ENCODE measurements around the gene P3H3.

Gene P3H3

GRCh38 chr12:6837370-6838060, 9.3 kb downstream of the P3H3 start:
- Histone ChIP-seq H3K36me3 (peaks cover 20 to 76% (median 42%) of the 10 kb centered on the region in 3 donors), H3K27ac (no peak overlapping the region), H3K27me3 (no peaks in the 10 kb centered on the region), H3K4me3 (no peak overlapping the region), H3K4me1 (no peaks in the 10 kb centered on the region), H3K9me3 (no peaks in the 10 kb centered on the region)
- intact Hi-C loops (cut with DNase I; ENCODE audit: low total_unique reads) = no loop called here
- TF ChIP-seq CTCF (IDR thresholded peaks at IDR 0.05) = no peak
- no peak for DNase-seq

DNA sequence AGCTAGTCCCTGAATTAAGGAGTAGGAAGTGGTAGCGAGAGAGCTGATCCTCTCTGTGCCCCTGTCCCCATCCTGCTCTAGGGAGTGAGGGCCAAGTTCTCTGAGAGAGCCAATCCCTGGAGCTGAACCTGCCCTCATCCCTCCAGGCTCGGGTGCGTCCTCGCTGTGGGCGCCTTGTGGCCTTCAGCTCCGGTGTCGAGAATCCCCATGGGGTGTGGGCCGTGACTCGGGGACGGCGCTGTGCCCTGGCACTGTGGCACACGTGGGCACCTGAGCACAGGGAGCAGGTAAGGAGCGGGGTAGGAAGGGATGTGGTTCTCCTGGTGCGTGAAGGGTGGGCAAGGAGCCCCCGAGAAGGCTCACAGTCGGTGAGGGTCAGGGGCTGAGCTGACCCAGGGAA, 10.6 kb downstream of the P3H3 start:
- Histone ChIP-seq H3K9me3 (no peaks in the 10 kb centered on the region), H3K27me3 (no peaks in the 10 kb centered on the region), H3K27ac (no peak overlapping the region), H3K4me1 (no peaks in the 10 kb centered on the region), H3K4me3 (no peak overlapping the region), H3K36me3 (peaks cover 20 to 74% (median 43%) of the 10 kb centered on the region in 3 donors)
- no peak for TF ChIP-seq CTCF (IDR thresholded peaks at IDR 0.05)
- DNase-seq = no peak
- intact Hi-C loops (cut with DNase I; ENCODE audit: low total_unique reads) = no loop called here

DNA sequence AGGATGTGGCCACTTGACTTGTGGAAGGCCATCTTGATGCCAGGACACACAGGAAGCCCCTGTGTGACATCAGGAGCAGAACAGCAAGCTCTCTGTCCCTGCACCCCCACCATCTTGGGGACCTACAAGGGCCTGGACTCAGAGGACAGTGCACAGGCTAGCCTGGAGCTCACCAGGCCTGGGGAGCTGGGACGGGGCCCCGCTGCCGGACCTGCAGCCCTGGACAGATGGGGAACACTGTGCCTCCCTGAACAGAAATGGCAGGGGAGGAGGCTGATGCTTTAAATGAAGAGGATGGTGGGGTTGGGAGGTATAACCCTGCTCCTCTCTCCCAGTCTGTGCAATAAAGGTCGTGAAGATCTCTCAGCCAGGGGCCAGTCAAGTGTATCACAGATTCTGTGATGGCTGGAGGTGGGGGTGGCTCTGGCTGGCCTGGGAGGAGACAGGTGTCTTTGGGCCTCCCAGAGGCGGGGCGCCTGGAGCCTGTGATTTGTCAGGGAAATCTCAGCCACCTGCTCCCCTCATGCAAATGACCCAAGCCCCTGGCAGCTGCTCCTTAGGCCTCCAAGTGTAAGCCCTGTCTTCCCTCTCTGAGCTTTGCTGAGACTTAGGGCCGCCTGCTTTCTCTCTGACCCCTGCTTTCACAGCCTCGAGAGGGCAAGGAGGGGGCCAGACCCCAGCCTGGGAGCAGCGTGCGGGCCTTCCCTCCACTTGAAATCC, 11.4 kb downstream of the P3H3 start:
- Histone ChIP-seq H3K4me3 (no peak overlapping the region), H3K36me3 (peaks cover 20 to 74% (median 44%) of the 10 kb centered on the region in 3 donors), H3K27ac (no peak overlapping the region), H3K4me1 (no peaks in the 10 kb centered on the region), H3K27me3 (no peaks in the 10 kb centered on the region), H3K9me3 (no peaks in the 10 kb centered on the region)
- no peak for DNase-seq
- intact Hi-C loops (cut with DNase I; ENCODE audit: low total_unique reads) = no loop called here
- no peak for TF ChIP-seq CTCF (IDR thresholded peaks at IDR 0.05)

DNA sequence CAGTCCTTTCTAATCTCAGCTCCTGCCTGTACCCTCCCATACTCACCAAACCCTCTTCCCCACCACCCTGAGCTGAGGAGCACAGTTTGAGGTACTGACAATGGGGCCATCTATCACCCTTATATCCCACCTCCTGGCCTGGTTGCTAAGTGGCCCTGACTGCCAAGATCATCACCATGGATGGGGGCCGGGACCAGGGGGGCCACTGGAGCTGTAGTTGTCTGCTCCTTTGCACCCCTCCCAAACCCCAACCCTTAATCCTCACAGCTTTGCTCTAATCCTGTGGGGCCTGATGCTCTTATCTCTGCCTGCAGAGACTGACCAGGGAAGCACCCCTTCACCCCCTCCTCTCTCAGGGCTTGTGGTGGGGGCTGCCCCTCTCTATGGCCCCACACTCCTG, 12.1 kb downstream of the P3H3 start:
- H3K4me1 ChIP-seq = no peaks in the 10 kb centered on the region
- no peak for TF ChIP-seq CTCF (IDR thresholded peaks at IDR 0.05)
- no peak overlapping the region for H3K27ac ChIP-seq
- H3K27me3 ChIP-seq = no peaks in the 10 kb centered on the region
- peaks cover 24 to 79% (median 49%) of the 10 kb centered on the region in 3 donors for H3K36me3 ChIP-seq
- H3K9me3 ChIP-seq = no peaks in the 10 kb centered on the region
- DNase-seq = no peak
- no peak overlapping the region for H3K4me3 ChIP-seq
- intact Hi-C loops (cut with DNase I; ENCODE audit: low total_unique reads) = no loop called here

GRCh38 chr12:6840761-6841515, 12.7 kb downstream of the P3H3 start, which contains the start of gene GNB3:
GNB3 (plus strand) TSS chr12:6840925; CDS start chr12:6841288, 363 bp downstream.
- no peak within 1 kb of the TSS for H3K27ac ChIP-seq

More at GRCh38 chr12:6840761-6841515, 12.7 kb downstream of the P3H3 start, which contains the start of gene GNB3:
- peaks cover 24 to 85% (median 55%) of the 10 kb centered on the region in 3 donors for H3K36me3 ChIP-seq
- no peaks in the 10 kb centered on the region for H3K9me3 ChIP-seq
- intact Hi-C loops (cut with DNase I; ENCODE audit: low total_unique reads) = no loop called here
- H3K4me1 ChIP-seq = no peaks in the 10 kb centered on the region
- DNase-seq = no peak
- TF ChIP-seq CTCF (IDR thresholded peaks at IDR 0.05) = no peak
- H3K4me3 ChIP-seq = no peak within 1 kb of the TSS
- H3K27me3 ChIP-seq = no peaks in the 10 kb centered on the region

All from tibial artery (tissue), 4 donors.